ENCODE measurements around the gene NUDT16L1.

NUDT16L1 gene

DNA sequence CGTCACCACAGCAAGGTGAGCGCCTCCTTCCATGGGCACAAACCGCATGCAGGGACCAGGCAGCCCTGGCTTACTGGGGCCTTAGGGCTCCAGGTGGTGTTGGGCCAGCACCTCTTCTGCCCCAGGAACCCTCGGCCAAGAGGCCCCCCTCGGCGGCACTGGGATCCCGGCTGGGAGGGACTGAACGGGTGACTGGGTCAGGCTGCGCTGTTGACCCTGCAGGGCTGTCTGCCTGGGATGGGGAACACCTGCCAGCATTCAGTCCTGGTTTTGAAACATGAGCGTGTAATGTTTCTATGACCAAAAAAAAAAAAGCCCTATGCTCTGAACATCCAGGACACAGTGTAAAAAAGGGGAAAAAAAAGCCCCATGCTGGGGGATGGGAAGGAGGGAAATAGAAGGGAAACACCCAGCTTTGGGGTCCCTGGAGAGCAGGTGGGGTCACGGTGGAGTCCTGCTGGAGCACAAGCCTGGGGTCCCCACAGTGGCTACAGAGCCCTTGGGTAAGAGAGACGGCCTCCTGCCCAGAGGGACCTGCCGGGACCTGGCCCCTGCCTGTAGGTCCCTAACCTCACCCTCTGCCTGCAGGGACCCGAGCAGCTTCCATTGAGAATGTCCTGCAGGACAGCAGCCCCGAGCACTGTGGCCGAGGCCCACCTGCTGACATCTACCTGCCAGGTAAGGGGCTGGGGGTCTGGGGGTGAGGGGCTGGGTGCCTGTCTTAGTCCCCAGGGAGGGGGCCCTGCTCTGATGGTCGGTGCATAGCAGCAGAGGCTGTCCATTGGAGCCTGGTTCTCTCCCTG lies 9.9 kb upstream of the NUDT16L1 start:
- DNase-seq = no peak

DNA sequence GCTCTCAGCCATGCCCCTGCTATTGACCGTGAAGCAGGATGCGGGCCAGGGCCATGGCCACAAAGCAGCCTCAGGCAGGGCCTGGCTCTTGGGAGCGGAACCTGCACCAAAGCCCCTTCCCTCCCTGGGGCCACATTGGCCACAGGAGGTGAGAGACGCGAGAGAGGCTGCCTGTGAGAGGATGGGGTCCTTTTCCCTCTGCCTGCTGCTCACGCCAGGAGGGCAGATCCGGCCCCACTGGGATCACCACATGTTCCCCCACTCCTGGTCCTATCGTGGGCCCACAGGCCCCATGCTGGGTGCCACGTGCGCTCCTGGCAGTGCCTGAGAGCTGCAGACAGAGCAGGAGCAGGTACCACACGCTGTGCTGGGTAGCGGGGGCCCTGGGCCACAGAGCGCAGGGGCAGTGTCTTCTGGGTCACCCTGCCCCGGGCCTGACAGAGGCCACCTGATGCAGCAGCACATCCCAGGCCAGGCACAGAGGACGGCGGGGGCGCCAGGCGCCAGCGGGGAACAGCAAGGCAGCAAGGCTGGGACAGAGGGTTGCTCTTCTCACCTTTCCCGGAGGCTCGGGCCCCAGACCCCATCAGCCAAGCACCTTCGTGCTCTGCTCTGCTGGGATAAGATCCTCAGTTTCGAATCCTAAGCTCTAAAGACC lies 9.2 kb upstream of the NUDT16L1 start:
- DNase-seq = no peak

- DNase-seq = no peak
Measured at GRCh38 chr16:4684763-4685162, 8.6 kb upstream of the NUDT16L1 start.

DNA sequence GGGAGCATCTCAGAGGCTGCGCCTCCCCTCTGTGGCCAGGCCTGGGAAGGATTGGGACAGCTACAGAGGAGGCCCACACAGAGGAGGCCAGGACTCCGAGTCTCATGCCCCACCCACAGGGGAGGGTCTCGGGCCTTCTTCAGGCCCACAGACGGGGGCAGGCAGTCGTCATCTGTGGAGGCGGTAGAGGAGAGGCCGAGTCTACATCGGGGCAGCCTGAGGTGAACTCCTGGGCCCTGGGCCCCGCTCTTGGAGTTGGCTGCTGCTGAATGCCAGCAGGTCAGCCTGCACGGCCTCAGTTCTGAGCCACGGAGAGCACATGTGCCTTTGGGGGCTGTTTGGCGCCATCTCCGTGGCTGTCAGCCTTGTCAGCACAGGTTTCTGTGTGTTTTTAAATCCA lies 8.1 kb upstream of the NUDT16L1 start:
- no peak for DNase-seq

GRCh38 chr16:4685776-4686496 lies 7.4 kb upstream of the NUDT16L1 start:
- DNase-seq = no peak

DNA sequence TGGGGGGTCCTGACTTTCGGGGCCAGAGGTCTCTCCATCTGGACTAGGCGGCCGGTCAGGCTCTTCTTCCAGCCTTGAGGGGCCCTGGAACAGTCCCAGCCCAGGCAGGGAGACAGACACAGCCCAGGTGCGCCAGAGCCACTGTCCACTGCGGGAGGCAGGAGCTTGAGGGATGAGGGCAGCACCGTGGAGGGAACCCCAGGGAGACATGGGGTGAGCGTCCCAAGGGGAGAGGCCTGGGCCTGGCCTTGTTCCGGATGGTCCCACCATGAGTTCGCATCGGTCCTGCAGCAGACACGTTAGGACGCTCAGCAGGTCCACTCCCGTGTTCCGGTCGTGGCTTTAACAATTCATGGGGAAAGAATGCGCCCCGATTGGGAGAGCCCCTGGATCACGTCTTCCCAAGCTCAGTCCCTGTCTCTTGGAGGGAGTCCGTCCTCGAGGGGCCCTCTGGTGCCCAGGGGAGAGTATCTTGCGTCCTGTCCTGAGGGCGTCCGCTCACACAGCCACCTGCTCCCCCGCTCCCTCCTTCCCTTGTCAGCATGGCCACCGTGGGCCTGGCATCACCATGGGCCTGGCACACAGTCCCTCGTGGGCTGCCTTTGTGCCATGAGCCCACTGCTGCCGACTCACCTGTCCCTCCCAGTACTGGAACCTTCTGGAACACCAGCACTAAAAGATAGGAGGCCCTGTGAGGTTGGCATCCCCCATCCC lies 6.7 kb upstream of the NUDT16L1 start:
- no peak for DNase-seq

- no peak for DNase-seq
Measured at GRCh38 chr16:4687416-4687815, 5.9 kb upstream of the NUDT16L1 start.

GRCh38 chr16:4687946-4688673 lies 5.3 kb upstream of the NUDT16L1 start:
- DNase-seq = no peak

DNA sequence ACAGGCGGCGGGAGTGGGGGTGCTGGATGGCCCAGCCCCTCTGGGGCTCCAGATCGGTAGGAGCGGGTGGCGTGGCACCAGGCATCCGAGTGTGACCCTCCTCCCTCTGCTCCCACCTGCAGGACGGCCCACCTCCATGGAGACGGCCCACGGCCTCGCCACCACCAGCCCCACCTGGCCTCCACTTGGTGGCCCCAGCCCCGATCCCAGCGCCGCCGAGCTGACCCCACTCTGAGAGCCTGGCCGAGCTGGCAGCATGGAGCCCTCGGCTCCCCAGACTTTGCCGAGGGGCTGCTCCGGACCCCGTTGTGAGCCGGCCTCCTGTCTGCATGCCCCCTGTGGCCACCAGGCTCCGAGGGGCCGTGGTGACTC lies 4.7 kb upstream of the NUDT16L1 start:
- no peak for DNase-seq

DNA sequence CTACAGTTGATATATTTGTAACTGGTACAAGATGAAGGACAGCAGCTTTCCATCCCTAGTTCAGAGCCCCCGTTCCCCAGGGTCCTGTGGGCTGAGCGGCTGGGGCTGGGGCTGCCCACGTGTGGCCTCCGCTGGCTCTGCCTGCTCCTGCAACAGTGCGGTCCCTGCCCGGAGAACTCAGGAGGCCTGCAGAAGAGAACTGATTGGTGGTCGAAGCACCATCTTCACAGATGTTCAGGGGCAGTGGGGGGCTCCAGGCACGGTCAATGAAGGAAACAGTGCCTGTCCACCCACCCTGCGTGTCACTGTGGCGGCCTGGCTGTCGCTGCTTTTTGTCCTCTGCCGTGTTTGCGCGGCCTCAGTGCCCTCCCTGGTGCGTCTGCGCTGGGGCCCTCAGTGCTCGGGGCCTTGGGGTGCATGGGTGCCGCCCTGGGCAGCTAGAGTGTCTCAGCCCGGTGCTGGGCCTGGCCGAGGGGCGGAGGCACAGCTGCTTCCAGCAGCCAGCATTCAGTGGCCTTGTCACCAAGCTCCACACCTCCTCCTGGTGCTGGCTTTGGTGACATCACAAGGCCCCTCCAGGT lies 4.2 kb upstream of the NUDT16L1 start:
- no peak for DNase-seq

DNA sequence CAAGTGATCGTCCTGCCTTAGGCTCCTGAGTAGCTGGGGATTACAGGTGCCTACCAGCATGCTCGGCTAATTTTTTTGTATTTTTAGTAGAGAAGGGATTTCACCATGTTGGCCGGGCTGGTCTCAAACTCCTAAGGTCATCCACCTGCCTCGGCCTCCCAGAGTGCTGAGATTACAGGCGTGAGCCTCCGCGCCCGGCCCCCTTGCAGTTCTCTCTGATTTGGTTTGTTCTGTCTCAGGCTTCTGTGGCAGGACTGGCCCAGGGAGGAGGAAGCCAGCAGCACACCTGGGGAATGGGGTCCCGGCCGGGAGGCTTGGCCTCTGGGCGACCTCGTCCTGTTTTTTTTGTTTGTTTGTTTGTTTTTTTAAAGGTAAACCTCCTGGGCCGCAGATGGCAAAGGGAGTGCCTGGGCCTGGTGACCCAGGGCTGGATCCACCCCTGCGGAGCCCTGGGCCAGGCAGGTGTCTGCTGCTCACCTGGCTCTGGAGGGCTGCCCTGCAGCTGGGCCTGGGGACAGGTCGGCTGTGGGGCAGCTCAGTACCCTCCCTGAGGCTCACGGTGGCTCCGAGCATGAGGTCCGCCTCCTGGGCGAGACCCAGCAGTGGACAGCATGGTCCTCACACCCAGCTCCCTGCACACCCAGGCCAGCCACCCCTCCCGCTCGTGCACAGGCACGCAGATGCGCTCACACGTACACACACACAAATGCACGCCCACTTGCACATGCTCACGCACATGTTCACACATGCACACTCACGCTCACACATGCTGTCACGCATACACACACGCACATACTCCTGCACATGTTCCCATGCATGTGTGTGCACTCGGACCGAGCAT lies 3.3 kb upstream of the NUDT16L1 start:
- no peak for DNase-seq

GRCh38 chr16:4690946-4691665 lies 2.3 kb upstream of the NUDT16L1 start:
- no peak for DNase-seq

- no peak for DNase-seq
Measured at GRCh38 chr16:4691666-4692412, 1.5 kb upstream of the NUDT16L1 start.

GRCh38 chr16:4692460-4693295 lies 684 bp upstream of the NUDT16L1 start:
- no peak for DNase-seq

GRCh38 chr16:4693956-4694641 lies 737 bp downstream of the NUDT16L1 start:
- DNase-seq = no peak

- DNase-seq = no peak
Measured at GRCh38 chr16:4694642-4695451, 1.5 kb downstream of the NUDT16L1 start.

DNA sequence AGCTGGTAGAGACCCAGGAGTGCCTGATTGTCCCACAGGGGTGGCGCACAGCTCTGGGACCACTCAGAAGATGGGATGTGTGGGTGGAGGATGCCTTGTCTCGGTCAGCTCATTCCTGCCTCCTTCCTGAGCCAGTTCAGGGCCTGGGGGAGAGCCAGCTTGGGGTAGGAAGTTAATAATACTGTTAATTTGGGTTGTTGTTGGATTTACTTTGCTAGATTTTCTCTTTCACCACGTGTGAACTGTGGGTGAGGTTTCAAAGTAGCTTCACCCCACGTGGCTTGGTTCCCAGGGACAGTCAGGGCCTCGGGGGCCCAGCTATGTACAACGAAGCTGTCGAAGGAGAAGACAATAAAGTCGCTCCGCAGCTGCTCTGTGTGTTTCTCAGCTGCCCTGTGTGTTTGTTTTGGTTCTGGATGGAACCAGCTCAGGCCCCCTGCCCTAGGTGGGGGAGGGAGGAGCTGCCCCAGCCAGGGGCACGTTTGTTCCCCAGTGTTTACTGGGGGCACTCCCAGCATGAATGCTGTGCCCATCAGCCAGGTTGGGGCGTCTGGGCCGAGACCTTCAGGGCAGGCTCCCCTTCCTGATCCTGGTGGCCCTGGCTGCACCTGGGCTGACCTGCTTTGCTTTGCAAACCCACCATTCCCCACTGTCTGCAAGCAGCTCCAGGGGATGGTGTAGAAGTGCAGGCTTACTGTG lies 2.3 kb downstream of the NUDT16L1 start:
- no peak for DNase-seq
